ENCODE results near the gene CTNNBL1.

Gene CTNNBL1

DNA sequence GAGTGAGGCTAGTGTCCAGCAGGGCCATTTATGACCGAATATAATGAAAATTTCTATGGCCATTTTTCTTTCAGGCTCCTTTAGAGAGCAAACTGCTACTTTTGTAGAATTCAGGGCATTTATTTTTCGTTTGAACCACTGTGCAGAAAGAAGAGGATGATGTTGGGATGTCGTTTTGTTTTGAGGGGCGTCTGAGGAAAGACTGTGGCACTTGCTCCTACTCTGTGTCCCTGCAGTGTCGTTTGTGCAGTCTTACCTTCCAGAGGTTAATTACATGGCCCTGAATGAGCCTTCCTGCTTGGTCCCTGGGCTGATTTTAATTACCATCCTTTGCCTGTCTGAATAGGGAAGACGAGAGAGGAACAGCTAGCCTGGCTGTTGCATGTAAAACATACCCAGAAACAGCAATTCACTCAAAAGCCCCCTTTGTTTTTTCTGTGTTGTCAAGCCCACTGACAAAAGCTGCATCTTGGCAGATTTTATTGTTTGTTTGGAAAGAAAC, 65.3 kb downstream of the CTNNBL1 start:
- no peak for DNase-seq
- no peak overlapping the region for H3K27ac ChIP-seq
- no peak overlapping the region for H3K4me3 ChIP-seq (ENCODE audit: low read depth, low read length)
- H3K27me3 ChIP-seq (ENCODE audit: insufficient read depth, low read depth, severe bottlenecking), result no peaks in the 10 kb centered on the region
- H3K9me3 ChIP-seq (ENCODE audit: severe bottlenecking), result no peaks in the 10 kb centered on the region
- H3K36me3 ChIP-seq, result peaks cover 8% of the 10 kb centered on the region; the same call in 1 of the 2 replicates
- TF ChIP-seq, protein P1, sequence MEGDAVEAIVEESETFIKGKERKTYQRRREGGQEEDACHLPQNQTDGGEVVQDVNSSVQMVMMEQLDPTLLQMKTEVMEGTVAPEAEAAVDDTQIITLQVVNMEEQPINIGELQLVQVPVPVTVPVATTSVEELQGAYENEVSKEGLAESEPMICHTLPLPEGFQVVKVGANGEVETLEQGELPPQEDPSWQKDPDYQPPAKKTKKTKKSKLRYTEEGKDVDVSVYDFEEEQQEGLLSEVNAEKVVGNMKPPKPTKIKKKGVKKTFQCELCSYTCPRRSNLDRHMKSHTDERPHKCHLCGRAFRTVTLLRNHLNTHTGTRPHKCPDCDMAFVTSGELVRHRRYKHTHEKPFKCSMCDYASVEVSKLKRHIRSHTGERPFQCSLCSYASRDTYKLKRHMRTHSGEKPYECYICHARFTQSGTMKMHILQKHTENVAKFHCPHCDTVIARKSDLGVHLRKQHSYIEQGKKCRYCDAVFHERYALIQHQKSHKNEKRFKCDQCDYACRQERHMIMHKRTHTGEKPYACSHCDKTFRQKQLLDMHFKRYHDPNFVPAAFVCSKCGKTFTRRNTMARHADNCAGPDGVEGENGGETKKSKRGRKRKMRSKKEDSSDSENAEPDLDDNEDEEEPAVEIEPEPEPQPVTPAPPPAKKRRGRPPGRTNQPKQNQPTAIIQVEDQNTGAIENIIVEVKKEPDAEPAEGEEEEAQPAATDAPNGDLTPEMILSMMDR (IDR thresholded peaks at IDR 0.05; ENCODE audit: low read depth, low read length), result no peak

DNA sequence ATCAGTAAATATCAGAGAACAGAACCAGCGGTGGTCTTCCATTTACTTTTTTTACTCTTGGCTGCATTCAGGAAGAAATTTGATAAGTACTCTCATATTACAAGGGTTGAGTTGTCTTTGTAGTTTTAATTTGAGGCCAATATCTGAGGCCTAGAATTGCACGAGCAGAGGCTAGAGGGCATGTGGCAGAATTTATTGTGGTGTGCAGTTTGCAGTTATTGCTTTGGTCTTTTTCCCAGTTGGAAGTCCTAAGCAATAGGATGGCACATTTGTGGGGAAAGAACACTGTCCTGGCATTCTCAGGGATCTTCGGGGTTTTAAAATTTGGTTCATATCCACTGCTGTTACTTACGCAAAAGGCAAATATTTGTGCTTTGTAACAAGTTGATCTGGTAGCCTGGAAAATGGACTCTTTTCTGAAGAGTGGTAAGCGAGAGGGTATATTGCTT, 66.0 kb downstream of the CTNNBL1 start:
- H3K27me3 ChIP-seq (ENCODE audit: insufficient read depth, low read depth, severe bottlenecking), result no peaks in the 10 kb centered on the region
- DNase-seq, result no peak
- H3K27ac ChIP-seq, result no peak overlapping the region
- peaks cover 8% of the 10 kb centered on the region; the same call in 1 of the 2 replicates for H3K36me3 ChIP-seq
- TF ChIP-seq, protein P1 (IDR thresholded peaks at IDR 0.05; ENCODE audit: low read depth, low read length), result no peak
- H3K9me3 ChIP-seq (ENCODE audit: severe bottlenecking), result no peaks in the 10 kb centered on the region
- no peak overlapping the region for H3K4me3 ChIP-seq (ENCODE audit: low read depth, low read length)

DNA sequence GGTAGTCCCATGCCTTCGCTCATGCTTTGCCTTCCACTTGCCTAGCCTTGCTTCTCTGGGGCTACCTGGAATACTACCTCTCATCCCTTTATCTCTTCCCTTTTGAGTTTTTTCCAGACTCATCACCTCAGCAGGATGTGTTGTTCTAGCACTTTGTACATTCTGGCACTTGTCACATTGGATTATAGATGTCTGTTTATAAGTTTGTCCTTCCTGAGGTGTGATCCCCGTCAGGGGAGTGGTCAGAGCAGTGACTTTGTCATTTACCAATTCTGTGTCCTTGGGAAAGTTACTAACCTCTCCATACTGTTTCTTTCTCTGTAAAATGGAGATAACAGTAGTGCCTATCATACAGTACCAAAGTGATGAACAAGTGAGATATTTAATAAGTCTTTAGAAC, 66.5 kb downstream of the CTNNBL1 start:
- H3K27ac ChIP-seq, result no peak overlapping the region
- no peaks in the 10 kb centered on the region for H3K27me3 ChIP-seq (ENCODE audit: insufficient read depth, low read depth, severe bottlenecking)
- TF ChIP-seq, protein P1 (IDR thresholded peaks at IDR 0.05; ENCODE audit: low read depth, low read length), result no peak
- H3K36me3 ChIP-seq, result peaks cover 8% of the 10 kb centered on the region; the same call in 1 of the 2 replicates
- H3K9me3 ChIP-seq (ENCODE audit: severe bottlenecking), result no peaks in the 10 kb centered on the region
- H3K4me3 ChIP-seq (ENCODE audit: low read depth, low read length), result no peak overlapping the region
- DNase-seq, result no peak

DNA sequence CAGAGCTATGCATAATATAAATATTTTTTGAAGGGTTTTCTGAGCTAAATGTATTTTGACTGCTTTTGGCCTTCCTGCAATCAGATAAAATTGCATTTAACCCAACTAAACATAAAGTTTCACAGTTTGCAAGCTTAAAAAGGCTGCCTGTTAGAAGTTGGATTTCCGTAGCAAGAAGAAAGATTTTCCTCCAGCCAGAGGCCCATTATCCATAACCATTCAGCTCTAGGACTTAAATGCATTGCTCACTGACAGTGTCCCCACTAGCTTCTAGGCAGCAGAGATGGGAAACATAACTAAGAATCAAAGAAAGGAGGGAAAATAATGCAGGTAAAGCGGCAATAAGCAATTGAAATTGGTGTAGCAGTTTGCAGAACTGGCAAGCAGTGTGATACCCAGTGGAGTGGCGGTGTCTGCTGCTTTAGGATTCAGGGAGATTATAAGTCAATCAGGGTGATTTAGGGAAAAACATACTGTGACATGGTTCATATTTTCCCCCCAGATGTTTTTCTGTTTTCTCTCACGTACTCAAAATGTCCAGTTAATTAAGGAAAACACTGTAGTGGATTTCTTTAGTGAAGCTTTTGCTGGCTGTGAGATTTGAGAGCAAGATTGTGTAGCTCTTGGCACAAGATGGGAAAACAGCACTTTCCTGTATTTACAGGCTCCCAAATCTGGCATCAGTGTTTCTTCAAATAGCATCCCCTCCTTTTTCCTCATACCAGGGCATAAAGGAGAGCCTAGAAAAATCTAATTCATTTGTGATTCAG, 69.1 kb downstream of the CTNNBL1 start:
- H3K36me3 ChIP-seq, result peaks cover 5% of the 10 kb centered on the region; the same call in 1 of the 2 replicates
- H3K27ac ChIP-seq, result peak overlapping the region; percentile 9; the same call in 1 of the 2 replicates

DNA sequence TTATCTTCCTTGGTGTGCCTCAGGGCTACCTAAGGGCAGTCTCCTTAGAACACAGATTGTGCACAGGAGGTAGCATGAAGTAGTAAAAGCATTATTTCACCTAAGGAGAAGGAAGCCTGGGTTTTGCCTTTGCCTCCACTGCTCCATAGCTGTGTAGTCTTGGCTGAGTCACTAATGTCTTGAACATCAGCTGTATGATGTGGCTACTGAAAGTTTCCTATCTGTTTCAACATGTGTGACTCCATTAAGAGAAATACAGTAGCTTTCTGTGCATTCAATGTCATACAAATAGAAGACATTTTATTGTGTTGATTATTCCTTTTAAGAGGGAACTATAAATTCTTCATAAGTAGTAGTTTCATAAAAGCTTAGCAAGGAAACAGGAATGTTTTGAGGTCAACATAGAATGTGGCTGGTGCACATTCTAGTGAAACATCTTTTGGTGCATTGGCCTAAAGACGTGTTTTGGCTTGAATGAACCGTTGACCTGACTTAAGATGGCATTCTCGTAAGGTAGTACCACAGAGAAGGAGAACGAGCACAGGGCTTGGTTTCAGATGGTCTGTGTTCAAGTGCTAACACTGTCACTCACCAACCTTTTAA, 70.6 kb downstream of the CTNNBL1 start:
- no peak for DNase-seq
- no peak overlapping the region for H3K4me3 ChIP-seq (ENCODE audit: low read depth, low read length)
- no peak overlapping the region for H3K27ac ChIP-seq
- no peaks in the 10 kb centered on the region for H3K27me3 ChIP-seq (ENCODE audit: insufficient read depth, low read depth, severe bottlenecking)
- TF ChIP-seq, protein P1 (IDR thresholded peaks at IDR 0.05; ENCODE audit: low read depth, low read length), result no peak
- H3K9me3 ChIP-seq (ENCODE audit: severe bottlenecking), result no peaks in the 10 kb centered on the region
- H3K36me3 ChIP-seq, result peaks cover 7% of the 10 kb centered on the region; the same call in 1 of the 2 replicates

More for the DNA sequence above, 69.1 kb downstream of the CTNNBL1 start:
- TF ChIP-seq, protein P1 (IDR thresholded peaks at IDR 0.05; ENCODE audit: low read depth, low read length), result no peak
- no peak for DNase-seq
- Histone ChIP-seq H3K9me3 (ENCODE audit: severe bottlenecking) (no peaks in the 10 kb centered on the region), H3K4me3 (ENCODE audit: low read depth, low read length) (no peak overlapping the region), H3K27me3 (ENCODE audit: insufficient read depth, low read depth, severe bottlenecking) (no peaks in the 10 kb centered on the region)

Data from WERI-Rb-1 (cell line).